22Rv1 (cell line): ENCODE results near the gene C2CD2.
"Not testable (repeated sequence)": the region's sequence is repeated elsewhere in the genome, so short reads cannot be mapped to it uniquely, and the experiment has no call there.

ENCODE experiments used
- H3K27ac ChIP-seq: fragments of 450-650 bp; 2 replicates; pipeline ENCODE4 v1.5.1; 2017
- CTCF ChIP-seq: fragments of 450-650 bp; IDR thresholded peaks from 2 replicates; pipeline ENCODE4 v1.5.1; 2017; ENCODE audit warnings: mild to moderate bottlenecking
- ZFX ChIP-seq: fragments of 450-650 bp; IDR thresholded peaks from 2 replicates; pipeline ENCODE4 v1.6.1; 2017; ENCODE audit warnings: antibody characterized with exemption, borderline replicate concordance

The C2CD2 gene

DNA sequence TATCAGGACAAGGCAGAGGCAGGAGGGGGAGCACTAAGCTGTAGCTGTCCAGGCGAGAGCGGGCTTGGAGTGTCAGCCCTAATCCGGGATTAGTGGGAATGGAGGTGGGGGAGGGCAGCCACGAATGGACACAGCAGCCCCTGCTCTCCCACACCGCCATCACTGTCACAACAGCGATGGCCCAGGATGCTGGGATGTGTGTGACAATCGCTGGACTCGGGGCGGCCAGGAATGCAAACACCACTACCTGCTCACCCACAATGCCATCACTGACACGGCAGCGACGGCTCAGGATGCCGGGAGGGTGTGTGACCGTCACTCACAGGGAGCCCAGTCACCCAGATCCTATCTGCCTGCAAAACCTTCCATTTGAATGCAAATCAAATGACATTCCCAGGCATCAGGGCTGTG lies 2.9 kb downstream of the C2CD2 start:
- TF ChIP-seq CTCF = no peak
- TF ChIP-seq ZFX = no peak
- no peak overlapping the region for H3K27ac ChIP-seq

DNA sequence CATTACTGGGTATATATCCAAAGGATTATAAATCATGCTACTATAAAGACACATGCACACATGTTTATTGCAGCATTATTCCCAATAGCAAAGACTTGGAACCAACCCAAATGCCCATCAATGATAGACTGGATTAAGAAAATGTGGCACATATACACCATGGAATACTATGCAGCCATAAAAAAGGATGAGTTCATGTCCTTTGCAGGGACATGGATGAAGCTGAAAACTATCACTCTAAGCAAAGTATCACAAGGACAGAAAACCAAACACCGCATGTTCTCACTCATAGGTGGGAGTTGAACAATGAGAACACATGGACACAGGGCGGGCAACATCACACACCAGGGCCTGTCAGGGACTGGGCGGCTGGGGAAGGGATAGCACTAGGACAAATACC lies 4.2 kb downstream of the C2CD2 start:
- not testable (repeated sequence) for H3K27ac ChIP-seq

DNA sequence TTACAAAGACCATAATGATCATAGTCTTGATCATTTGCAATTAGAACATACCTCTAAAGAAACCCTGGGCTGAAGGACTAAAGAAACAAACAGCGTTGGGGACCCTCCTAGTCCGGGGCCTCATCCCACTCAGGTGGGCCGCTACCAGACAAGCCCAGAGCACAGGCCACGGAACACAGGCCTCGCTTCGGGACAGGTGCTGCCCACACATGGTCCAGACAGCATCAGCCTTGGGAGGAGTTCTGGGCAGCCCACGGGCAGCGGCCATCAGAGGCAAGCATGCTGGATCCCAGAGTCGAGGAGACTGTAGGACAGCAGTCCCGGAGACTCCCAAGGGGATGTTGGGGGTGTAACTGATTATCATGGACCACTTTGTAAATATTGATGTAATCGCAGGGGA lies 4.9 kb downstream of the C2CD2 start:
- no peak overlapping the region for H3K27ac ChIP-seq
- no peak for TF ChIP-seq CTCF
- no peak for TF ChIP-seq ZFX

- TF ChIP-seq ZFX (no peak), CTCF (no peak)
- H3K27ac ChIP-seq = no peak overlapping the region
Measured at GRCh38 chr21:41948078-41948895, 5.5 kb downstream of the C2CD2 start.

- H3K27ac ChIP-seq = no peak overlapping the region
- TF ChIP-seq CTCF = no peak
Measured at GRCh38 chr21:41945982-41946381, 7.8 kb downstream of the C2CD2 start.

DNA sequence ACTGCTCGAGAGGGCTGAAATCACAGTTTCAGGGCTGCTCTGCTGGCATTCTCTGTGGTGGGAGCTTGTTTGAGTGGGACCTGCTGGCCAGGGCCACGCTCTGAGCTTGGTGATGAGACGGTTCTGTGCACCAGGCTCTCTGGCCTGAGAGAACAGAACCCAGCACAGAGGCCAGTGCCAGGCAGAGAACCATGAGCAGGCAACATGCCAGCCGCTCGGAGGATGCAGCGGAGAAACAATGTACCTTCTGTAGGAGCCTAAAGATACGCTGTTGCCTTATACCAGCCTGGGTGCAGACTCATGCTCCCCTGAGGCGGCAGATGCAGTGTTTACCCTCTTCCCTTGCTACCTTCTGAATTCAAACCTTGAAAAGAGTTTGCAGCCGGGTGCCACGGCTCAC lies 10.0 kb downstream of the C2CD2 start:
- TF ChIP-seq ZFX (no peak), CTCF (no peak)

GRCh38 chr21:41942457-41942856 lies 11.4 kb downstream of the C2CD2 start:
- TF ChIP-seq CTCF (no peak), ZFX (no peak)
- H3K27ac ChIP-seq = no peak overlapping the region

More for the DNA sequence above, 10.0 kb downstream of the C2CD2 start:
- no peak overlapping the region for H3K27ac ChIP-seq

DNA sequence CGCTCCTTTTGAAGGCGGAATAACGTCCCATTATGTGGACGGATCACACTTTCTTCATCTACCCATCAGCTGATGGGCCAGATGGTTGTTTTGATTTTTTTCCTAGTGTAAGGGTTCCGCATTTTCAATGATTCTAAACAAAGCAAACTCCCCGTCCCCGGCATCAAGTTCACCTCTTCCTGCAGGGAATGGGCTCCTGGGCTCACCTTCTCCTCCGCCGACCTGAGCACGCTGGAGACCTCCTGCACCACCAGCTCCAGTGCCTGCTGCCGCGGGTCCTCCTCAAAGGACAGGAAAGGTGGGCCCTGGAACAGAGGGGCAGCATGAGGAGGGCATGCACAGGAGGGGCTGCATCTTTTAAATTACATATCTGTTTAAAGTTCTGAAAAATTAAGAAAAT lies 11.9 kb downstream of the C2CD2 start:
- TF ChIP-seq CTCF (no peak), ZFX (no peak)
- H3K27ac ChIP-seq = no peak overlapping the region
